Measurements from ENCODE around the gene CBFA2T3.

CBFA2T3 gene

DNA sequence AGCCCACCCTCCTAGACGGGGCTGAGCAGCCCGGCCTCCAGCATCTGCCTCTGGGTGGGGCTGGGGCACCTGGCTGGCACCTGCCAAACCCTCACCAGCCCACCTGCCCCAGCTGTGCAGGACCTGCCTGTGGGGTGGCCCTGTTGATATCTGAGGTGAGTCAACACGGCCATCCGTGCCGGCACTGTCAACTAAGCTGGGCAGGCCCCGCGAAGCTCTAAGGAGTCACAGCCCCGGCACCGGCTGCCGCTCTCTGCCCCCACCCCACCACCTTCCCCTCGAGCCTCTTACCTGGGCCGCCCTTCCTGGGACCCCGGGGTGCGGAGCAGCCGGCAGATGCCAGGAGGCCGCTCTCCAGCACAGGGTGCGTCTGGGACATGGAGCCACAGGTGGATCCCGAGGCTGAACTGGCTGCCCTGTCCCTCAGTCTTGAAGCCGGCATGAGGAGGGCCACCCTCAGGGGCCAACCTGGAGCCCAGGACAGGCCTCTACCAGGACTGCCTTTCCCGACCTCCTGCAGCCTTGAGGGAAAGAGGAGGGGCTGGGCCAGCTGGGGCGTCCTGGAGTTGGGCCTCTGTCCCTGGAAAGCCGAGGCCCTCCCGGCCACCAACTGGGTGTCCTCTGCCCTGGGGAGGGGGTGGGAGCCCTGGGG is 515 bp downstream of the CBFA2T3 start:
- Histone ChIP-seq H4K20me1 (ENCODE audit: insufficient read depth, low read length) (no peaks in the 10 kb centered on the region), H3K4me1 (ENCODE audit: low read length) (peaks cover 93% of the 10 kb centered on the region), H3K4me2 (ENCODE audit: low read length) (peak overlapping the region; percentile 62), H3K27ac (ENCODE audit: low read length) (peak overlapping the region; percentile 87), H2AFZ (ENCODE audit: low read depth, low read length) (no peak overlapping the region), H3K36me3 (replicated peaks; ENCODE audit: low read depth, low read length) (peaks cover 8% of the 10 kb centered on the region), H3K9ac (ENCODE audit: low read length) (peak overlapping the region; percentile 88), H3K4me3 (ENCODE audit: low read length) (peak overlapping the region; percentile 69), H3K9me3 (ENCODE audit: insufficient read depth, low read length) (no peaks in the 10 kb centered on the region), H3K79me2 (ENCODE audit: low read length) (peaks cover 47% of the 10 kb centered on the region), H3K27me3 (ENCODE audit: low read depth, low read length) (no peaks in the 10 kb centered on the region)
- no peak for TF ChIP-seq EZH2phosphoT487 (IDR thresholded peaks at IDR 0.05; ENCODE audit: low read depth)
- TF ChIP-seq, protein P1, sequence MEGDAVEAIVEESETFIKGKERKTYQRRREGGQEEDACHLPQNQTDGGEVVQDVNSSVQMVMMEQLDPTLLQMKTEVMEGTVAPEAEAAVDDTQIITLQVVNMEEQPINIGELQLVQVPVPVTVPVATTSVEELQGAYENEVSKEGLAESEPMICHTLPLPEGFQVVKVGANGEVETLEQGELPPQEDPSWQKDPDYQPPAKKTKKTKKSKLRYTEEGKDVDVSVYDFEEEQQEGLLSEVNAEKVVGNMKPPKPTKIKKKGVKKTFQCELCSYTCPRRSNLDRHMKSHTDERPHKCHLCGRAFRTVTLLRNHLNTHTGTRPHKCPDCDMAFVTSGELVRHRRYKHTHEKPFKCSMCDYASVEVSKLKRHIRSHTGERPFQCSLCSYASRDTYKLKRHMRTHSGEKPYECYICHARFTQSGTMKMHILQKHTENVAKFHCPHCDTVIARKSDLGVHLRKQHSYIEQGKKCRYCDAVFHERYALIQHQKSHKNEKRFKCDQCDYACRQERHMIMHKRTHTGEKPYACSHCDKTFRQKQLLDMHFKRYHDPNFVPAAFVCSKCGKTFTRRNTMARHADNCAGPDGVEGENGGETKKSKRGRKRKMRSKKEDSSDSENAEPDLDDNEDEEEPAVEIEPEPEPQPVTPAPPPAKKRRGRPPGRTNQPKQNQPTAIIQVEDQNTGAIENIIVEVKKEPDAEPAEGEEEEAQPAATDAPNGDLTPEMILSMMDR (IDR thresholded peaks at IDR 0.05; ENCODE audit: low read depth, low read length): no peak

DNA sequence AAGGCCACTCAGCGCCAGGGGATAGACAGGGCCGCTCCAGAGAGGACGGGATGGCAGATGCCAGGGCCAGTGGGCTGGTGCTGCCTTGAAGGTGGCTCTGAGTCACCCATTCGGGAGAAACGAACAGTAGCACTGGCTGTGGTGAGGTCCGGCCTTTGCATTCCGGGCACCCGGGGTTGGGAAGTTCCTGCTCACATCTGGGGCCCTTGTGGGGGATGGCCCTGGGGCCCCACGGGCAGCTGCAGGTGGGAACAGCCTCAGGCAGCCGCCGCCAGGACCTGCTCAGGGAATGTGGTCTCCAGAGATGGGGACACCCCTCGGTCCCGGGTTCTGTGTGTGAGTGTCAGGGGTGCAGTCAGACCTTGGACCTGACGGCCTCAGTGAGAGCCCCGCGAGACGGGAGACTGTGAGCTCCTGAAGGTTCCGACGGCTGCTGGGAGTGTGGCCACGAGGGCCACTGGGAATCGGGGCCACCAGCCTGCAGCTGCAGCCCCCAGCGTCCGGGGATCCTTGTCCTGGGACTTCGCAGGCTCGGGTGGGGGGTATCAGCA is 1.4 kb downstream of the CBFA2T3 start:
- TF ChIP-seq, protein P1 (IDR thresholded peaks at IDR 0.05; ENCODE audit: low read depth, low read length): no peak
- no peak for TF ChIP-seq EZH2phosphoT487 (IDR thresholded peaks at IDR 0.05; ENCODE audit: low read depth)
- Histone ChIP-seq H3K4me3 (ENCODE audit: low read length) (peak overlapping the region; percentile 69), H3K79me2 (ENCODE audit: low read length) (peaks cover 52% of the 10 kb centered on the region)

DNA sequence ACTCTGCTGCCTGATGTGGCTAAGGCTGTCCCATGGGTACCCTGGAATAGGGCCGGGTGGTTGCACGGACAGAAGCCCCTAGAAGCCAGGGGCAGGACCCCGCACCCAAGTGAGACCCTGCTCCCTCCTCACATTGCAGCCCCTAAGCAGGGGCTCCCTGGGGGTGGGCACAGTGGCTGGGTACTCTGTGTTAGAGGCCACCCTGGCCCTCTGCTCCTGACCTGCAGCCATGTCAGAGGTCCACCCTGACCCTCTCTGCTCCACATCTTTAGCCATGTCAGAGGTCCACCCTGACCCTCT is 2.1 kb downstream of the CBFA2T3 start:
- no peaks in the 10 kb centered on the region for H3K9me3 ChIP-seq (ENCODE audit: insufficient read depth, low read length)
- peaks cover 9% of the 10 kb centered on the region for H3K36me3 ChIP-seq (replicated peaks; ENCODE audit: low read depth, low read length)
- TF ChIP-seq, protein P1 (IDR thresholded peaks at IDR 0.05; ENCODE audit: low read depth, low read length): no peak
- TF ChIP-seq EZH2phosphoT487 (IDR thresholded peaks at IDR 0.05; ENCODE audit: low read depth): no peak
- H3K79me2 ChIP-seq (ENCODE audit: low read length): peaks cover 56% of the 10 kb centered on the region
- H2AFZ ChIP-seq (ENCODE audit: low read depth, low read length): no peak overlapping the region
- peak overlapping the region; percentile 62 for H3K4me2 ChIP-seq (ENCODE audit: low read length)
- no peaks in the 10 kb centered on the region for H4K20me1 ChIP-seq (ENCODE audit: insufficient read depth, low read length)
- no peaks in the 10 kb centered on the region for H3K27me3 ChIP-seq (ENCODE audit: low read depth, low read length)
- H3K4me1 ChIP-seq (ENCODE audit: low read length): peaks cover 100% of the 10 kb centered on the region
- peak overlapping the region; percentile 87 for H3K27ac ChIP-seq (ENCODE audit: low read length)
- H3K9ac ChIP-seq (ENCODE audit: low read length): peak overlapping the region; percentile 88
- peak overlapping the region; percentile 69 for H3K4me3 ChIP-seq (ENCODE audit: low read length)

More for the DNA sequence above, 1.4 kb downstream of the CBFA2T3 start:
- Histone ChIP-seq H3K36me3 (replicated peaks; ENCODE audit: low read depth, low read length) (peaks cover 4% of the 10 kb centered on the region), H3K9me3 (ENCODE audit: insufficient read depth, low read length) (no peaks in the 10 kb centered on the region), H3K27ac (ENCODE audit: low read length) (peak overlapping the region; percentile 87), H2AFZ (ENCODE audit: low read depth, low read length) (no peak overlapping the region), H4K20me1 (ENCODE audit: insufficient read depth, low read length) (no peaks in the 10 kb centered on the region), H3K27me3 (ENCODE audit: low read depth, low read length) (no peaks in the 10 kb centered on the region), H3K9ac (ENCODE audit: low read length) (peak overlapping the region; percentile 88), H3K4me1 (ENCODE audit: low read length) (peaks cover 96% of the 10 kb centered on the region), H3K4me2 (ENCODE audit: low read length) (peak overlapping the region; percentile 62)

DNA sequence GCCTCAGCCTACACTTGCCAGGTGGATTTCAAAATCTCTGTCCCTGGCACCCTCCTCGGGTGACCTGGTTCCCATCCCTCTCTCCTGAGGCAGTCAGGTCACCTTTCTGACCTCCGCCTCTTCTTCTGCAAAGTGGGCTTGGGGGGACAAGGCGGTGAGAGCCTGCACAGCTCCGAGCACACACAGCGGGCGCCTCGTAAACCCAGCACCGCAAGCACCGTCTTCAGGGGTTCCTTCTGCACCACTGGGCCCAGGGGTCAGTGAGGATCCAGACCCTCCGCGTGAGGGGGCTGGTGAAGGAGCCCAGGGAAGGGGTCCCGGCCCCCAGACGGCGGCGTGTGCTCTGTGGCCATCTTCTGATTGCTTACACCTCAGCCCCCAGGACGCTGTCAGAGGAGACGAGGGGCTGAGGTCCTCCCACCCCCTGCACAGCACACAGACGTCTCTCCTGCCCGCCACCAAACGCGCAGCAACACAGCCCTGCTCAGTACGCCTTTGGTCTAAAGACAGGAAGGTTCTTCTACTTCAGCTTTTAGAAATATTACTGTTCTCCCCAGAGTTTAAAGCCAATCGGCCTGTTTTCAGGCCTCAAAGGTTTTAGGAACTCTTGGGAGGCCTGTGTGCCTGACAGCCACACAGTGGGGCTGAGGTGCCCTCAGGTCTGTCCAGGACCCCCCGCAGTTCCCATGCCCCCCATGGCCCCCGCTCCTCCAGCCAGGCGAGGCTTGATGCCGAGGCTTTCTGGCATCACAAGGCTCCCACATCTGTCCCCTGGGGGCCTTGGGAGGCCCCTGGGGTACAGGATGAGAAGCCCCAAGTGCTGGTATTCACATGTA is 2.7 kb downstream of the CBFA2T3 start:
- peak overlapping the region; percentile 88 for H3K9ac ChIP-seq (ENCODE audit: low read length)
- peaks cover 56% of the 10 kb centered on the region for H3K79me2 ChIP-seq (ENCODE audit: low read length)
- TF ChIP-seq, protein P1 (IDR thresholded peaks at IDR 0.05; ENCODE audit: low read depth, low read length): no peak
- TF ChIP-seq EZH2phosphoT487 (IDR thresholded peaks at IDR 0.05; ENCODE audit: low read depth): no peak
- H3K4me1 ChIP-seq (ENCODE audit: low read length): peaks cover 100% of the 10 kb centered on the region
- H3K4me2 ChIP-seq (ENCODE audit: low read length): peak overlapping the region; percentile 62
- H3K27me3 ChIP-seq (ENCODE audit: low read depth, low read length): no peaks in the 10 kb centered on the region
- peak overlapping the region; percentile 69 for H3K4me3 ChIP-seq (ENCODE audit: low read length)
- H4K20me1 ChIP-seq (ENCODE audit: insufficient read depth, low read length): no peaks in the 10 kb centered on the region
- peaks cover 11% of the 10 kb centered on the region for H3K36me3 ChIP-seq (replicated peaks; ENCODE audit: low read depth, low read length)
- no peak overlapping the region for H2AFZ ChIP-seq (ENCODE audit: low read depth, low read length)
- no peaks in the 10 kb centered on the region for H3K9me3 ChIP-seq (ENCODE audit: insufficient read depth, low read length)
- H3K27ac ChIP-seq (ENCODE audit: low read length): peak overlapping the region; percentile 87
